Nephron progenitor cell (in vitro differentiated cells): ENCODE results near the gene DAW1.

Experiments
- DNase-seq: peaks from one replicate; pipeline ENCODE4 v3.0.0; 2021
- H3K27ac Mint-ChIP-seq: 2 replicates; pipeline ENCODE4 v1.8.0; 2021; ENCODE audit warnings: mild to moderate bottlenecking, moderate library complexity, mixed read lengths
- H3K27me3 Mint-ChIP-seq: 2 replicates; pipeline ENCODE4 v1.8.0; 2021; ENCODE audit warnings: mild to moderate bottlenecking, low read depth, mixed read lengths; ENCODE audit not compliant: poor library complexity
- H3K36me3 Mint-ChIP-seq: 2 replicates; pipeline ENCODE4 v1.8.0; 2021; ENCODE audit warnings: low read depth, mixed read lengths
- H3K4me1 Mint-ChIP-seq: 2 replicates; pipeline ENCODE4 v1.8.0; 2021; ENCODE audit warnings: mixed read lengths
- H3K4me3 Mint-ChIP-seq: 2 replicates; pipeline ENCODE4 v1.8.0; 2021; ENCODE audit warnings: mild to moderate bottlenecking, moderate library complexity, mixed read lengths
- H3K9me3 Mint-ChIP-seq: 2 replicates; pipeline ENCODE4 v1.8.0; 2021; ENCODE audit warnings: mild to moderate bottlenecking, moderate library complexity, mixed read lengths
- TF ChIP-seq, protein P1 (sequence below): fragments of 200-600 bp; sonication (generic); IDR thresholded peaks from 2 replicates; pipeline ENCODE4 v1.5.0; 2021; ENCODE audit warnings: antibody characterized with exemption

DAW1 gene

GRCh38 chr2:227855440-227855839, 16.0 kb upstream of the DAW1 start:
- H3K36me3 Mint-ChIP-seq, result no peaks in the 10 kb centered on the region
- TF ChIP-seq, protein P1, sequence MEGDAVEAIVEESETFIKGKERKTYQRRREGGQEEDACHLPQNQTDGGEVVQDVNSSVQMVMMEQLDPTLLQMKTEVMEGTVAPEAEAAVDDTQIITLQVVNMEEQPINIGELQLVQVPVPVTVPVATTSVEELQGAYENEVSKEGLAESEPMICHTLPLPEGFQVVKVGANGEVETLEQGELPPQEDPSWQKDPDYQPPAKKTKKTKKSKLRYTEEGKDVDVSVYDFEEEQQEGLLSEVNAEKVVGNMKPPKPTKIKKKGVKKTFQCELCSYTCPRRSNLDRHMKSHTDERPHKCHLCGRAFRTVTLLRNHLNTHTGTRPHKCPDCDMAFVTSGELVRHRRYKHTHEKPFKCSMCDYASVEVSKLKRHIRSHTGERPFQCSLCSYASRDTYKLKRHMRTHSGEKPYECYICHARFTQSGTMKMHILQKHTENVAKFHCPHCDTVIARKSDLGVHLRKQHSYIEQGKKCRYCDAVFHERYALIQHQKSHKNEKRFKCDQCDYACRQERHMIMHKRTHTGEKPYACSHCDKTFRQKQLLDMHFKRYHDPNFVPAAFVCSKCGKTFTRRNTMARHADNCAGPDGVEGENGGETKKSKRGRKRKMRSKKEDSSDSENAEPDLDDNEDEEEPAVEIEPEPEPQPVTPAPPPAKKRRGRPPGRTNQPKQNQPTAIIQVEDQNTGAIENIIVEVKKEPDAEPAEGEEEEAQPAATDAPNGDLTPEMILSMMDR, result no peak
- peaks cover 23% of the 10 kb centered on the region for H3K4me1 Mint-ChIP-seq
- H3K4me3 Mint-ChIP-seq, result no peak overlapping the region
- no peak overlapping the region for H3K27ac Mint-ChIP-seq
- peaks cover 10% of the 10 kb centered on the region for H3K27me3 Mint-ChIP-seq
- no peaks in the 10 kb centered on the region for H3K9me3 Mint-ChIP-seq
- DNase-seq, result no peak

- H3K4me1 Mint-ChIP-seq, result peaks cover 27% of the 10 kb centered on the region
- H3K36me3 Mint-ChIP-seq, result no peaks in the 10 kb centered on the region
- no peaks in the 10 kb centered on the region for H3K9me3 Mint-ChIP-seq
- no peak overlapping the region for H3K27ac Mint-ChIP-seq
- TF ChIP-seq, protein P1, result no peak
- peaks cover 6% of the 10 kb centered on the region for H3K27me3 Mint-ChIP-seq
- DNase-seq, result no peak
- no peak overlapping the region for H3K4me3 Mint-ChIP-seq
Measured at GRCh38 chr2:227856697-227857096, 14.7 kb upstream of the DAW1 start.

- peak overlapping the region; percentile 47 for H3K27ac Mint-ChIP-seq
- TF ChIP-seq, protein P1, result no peak
- H3K27me3 Mint-ChIP-seq, result peaks cover 3% of the 10 kb centered on the region
- H3K36me3 Mint-ChIP-seq, result no peaks in the 10 kb centered on the region
- H3K4me3 Mint-ChIP-seq, result no peak overlapping the region
- no peaks in the 10 kb centered on the region for H3K9me3 Mint-ChIP-seq
- H3K4me1 Mint-ChIP-seq, result peaks cover 5% of the 10 kb centered on the region
- no peak for DNase-seq
Measured at GRCh38 chr2:227860221-227860641, 11.2 kb upstream of the DAW1 start.

GRCh38 chr2:227861011-227861410, 10.4 kb upstream of the DAW1 start:
- Mint-ChIP-seq H3K36me3 (no peaks in the 10 kb centered on the region), H3K4me1 (peaks cover 5% of the 10 kb centered on the region), H3K4me3 (no peak overlapping the region), H3K27ac (no peak overlapping the region), H3K27me3 (peaks cover 6% of the 10 kb centered on the region), H3K9me3 (no peaks in the 10 kb centered on the region)
- DNase-seq, result no peak
- TF ChIP-seq, protein P1, result no peak

- peak; percentile 12 for DNase-seq
- H3K27ac Mint-ChIP-seq, result no peak overlapping the region
Measured at GRCh38 chr2:227862227-227862740, 9.1 kb upstream of the DAW1 start.

More at GRCh38 chr2:227862227-227862740, 9.1 kb upstream of the DAW1 start:
- H3K9me3 Mint-ChIP-seq, result no peaks in the 10 kb centered on the region
- no peaks in the 10 kb centered on the region for H3K36me3 Mint-ChIP-seq
- H3K4me1 Mint-ChIP-seq, result peaks cover 5% of the 10 kb centered on the region
- TF ChIP-seq, protein P1, result peak; percentile 81
- H3K4me3 Mint-ChIP-seq, result no peak overlapping the region
- peaks cover 6% of the 10 kb centered on the region for H3K27me3 Mint-ChIP-seq
